Coronary artery (tissue), 2 donors: ENCODE data around the gene OPN1MW3.

Experiments used
- DNase-seq: peaks from one replicate; pipeline ENCODE4 v3.0.0-alpha.2; 2017; ENCODE audit warnings: low spot score
- H3K27ac ChIP-seq, 2 donors: fragments of 200-600 bp; sonication (generic); one replicate each; pipeline ENCODE4 v1.5.1; 2016 to 2019
- H3K4me3 ChIP-seq: fragments of 200-600 bp; sonication (generic); 2 replicates; pipeline ENCODE4 v1.5.1; 2016; ENCODE audit warnings: mild to moderate bottlenecking, moderate library complexity
- TF ChIP-seq, protein P1 (sequence below): fragments of 200-600 bp; sonication (generic); IDR thresholded peaks from one replicate; pipeline ENCODE4 v1.5.1; 2019; ENCODE audit warnings: antibody characterized with exemption

Gene OPN1MW3

GRCh38 chrX:154312116-154312515, 54.7 kb downstream of the OPN1MW3 start:
- TF ChIP-seq, protein P1, sequence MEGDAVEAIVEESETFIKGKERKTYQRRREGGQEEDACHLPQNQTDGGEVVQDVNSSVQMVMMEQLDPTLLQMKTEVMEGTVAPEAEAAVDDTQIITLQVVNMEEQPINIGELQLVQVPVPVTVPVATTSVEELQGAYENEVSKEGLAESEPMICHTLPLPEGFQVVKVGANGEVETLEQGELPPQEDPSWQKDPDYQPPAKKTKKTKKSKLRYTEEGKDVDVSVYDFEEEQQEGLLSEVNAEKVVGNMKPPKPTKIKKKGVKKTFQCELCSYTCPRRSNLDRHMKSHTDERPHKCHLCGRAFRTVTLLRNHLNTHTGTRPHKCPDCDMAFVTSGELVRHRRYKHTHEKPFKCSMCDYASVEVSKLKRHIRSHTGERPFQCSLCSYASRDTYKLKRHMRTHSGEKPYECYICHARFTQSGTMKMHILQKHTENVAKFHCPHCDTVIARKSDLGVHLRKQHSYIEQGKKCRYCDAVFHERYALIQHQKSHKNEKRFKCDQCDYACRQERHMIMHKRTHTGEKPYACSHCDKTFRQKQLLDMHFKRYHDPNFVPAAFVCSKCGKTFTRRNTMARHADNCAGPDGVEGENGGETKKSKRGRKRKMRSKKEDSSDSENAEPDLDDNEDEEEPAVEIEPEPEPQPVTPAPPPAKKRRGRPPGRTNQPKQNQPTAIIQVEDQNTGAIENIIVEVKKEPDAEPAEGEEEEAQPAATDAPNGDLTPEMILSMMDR, result no peak
- DNase-seq, result no peak

GRCh38 chrX:154313147-154313546, 55.8 kb downstream of the OPN1MW3 start:
- Histone ChIP-seq H3K4me3 (no peak overlapping the region), H3K27ac (no peak overlapping the region)
- DNase-seq, result no peak
- TF ChIP-seq, protein P1, result no peak

More at GRCh38 chrX:154312116-154312515, 54.7 kb downstream of the OPN1MW3 start:
- no peak overlapping the region for H3K27ac ChIP-seq
- H3K4me3 ChIP-seq, result no peak overlapping the region

DNA sequence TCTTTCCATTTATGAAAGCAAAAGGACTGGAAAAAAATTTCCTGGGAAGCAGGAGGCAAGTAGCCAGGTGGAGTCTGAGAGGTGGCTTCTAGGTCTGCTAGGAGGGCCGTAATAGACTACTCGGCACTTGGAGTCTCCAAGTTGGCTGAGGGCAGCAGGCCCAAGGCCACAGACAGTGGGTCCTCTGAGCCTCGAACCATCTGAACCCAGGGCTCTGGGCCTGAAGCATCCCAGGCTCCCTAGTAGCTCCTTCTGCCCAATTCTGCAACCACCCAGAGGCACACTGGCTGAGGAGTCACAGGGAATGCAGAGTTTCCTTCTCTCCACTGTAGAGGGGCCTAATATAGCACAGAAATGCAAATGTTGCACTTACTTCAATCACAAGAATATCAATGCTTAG, 58.0 kb downstream of the OPN1MW3 start:
- TF ChIP-seq, protein P1, result no peak
- H3K4me3 ChIP-seq, result no peak overlapping the region
- H3K27ac ChIP-seq, result no peak overlapping the region
- DNase-seq, result no peak

GRCh38 chrX:154317391-154317995, 60.1 kb downstream of the OPN1MW3 start:
- Histone ChIP-seq H3K27ac (no peak overlapping the region), H3K4me3 (no peak overlapping the region)
- DNase-seq, result no peak
- TF ChIP-seq, protein P1, result no peak

- DNase-seq, result no peak
Measured at GRCh38 chrX:154320406-154320805, 63.0 kb downstream of the OPN1MW3 start.

More at GRCh38 chrX:154320406-154320805, 63.0 kb downstream of the OPN1MW3 start:
- TF ChIP-seq, protein P1, result no peak
- Histone ChIP-seq H3K4me3 (no peak overlapping the region), H3K27ac (no peak overlapping the region)
